Subcutaneous abdominal adipose tissue (tissue), 5 donors: Measurements from ENCODE around the gene THAP8.

Experiments
- H3K27ac ChIP-seq: one replicate; pipeline ENCODE4 v1.7.0; 2013; ENCODE audit warnings: low read depth, mild to moderate bottlenecking, inconsistent platforms, low read length, moderate library complexity
- H3K27me3 ChIP-seq, 5 donors: one replicate each; pipeline ENCODE4 v1.7.0; 2013; ENCODE audit warnings: low read length in 5 of 5, inconsistent platforms in 1 of 5; ENCODE audit not compliant: control insufficient read depth in 5 of 5, insufficient read depth in 4 of 5
- H3K36me3 ChIP-seq, 5 donors: one replicate each; pipeline ENCODE4 v1.7.0; 2013; ENCODE audit warnings: low read length in 5 of 5; ENCODE audit not compliant: control insufficient read depth in 5 of 5, insufficient read depth in 5 of 5
- H3K4me1 ChIP-seq, 5 donors: one replicate each; pipeline ENCODE4 v1.7.0; 2013; ENCODE audit warnings: low read length in 5 of 5, mild to moderate bottlenecking in 3 of 5, moderate library complexity in 1 of 5; ENCODE audit not compliant: control insufficient read depth in 5 of 5, insufficient read depth in 5 of 5
- H3K4me3 ChIP-seq, 5 donors: one replicate each; pipeline ENCODE4 v1.7.0; 2013; ENCODE audit warnings: low read length in 5 of 5, low read depth in 1 of 5
- H3K9ac ChIP-seq, 5 donors: one replicate each; pipeline ENCODE4 v1.7.0; 2013; ENCODE audit warnings: low read length in 5 of 5, mild to moderate bottlenecking in 4 of 5, moderate library complexity in 3 of 5
- H3K9me3 ChIP-seq, 5 donors: one replicate each; pipeline ENCODE4 v1.7.0; 2013; ENCODE audit warnings: low read length in 5 of 5; ENCODE audit not compliant: control insufficient read depth in 5 of 5
- donor health status: healthy.
- donor health status: healthy.
- donor health status: healthy.
- donor health status: healthy.
- donor health status: healthy.

THAP8 gene

DNA sequence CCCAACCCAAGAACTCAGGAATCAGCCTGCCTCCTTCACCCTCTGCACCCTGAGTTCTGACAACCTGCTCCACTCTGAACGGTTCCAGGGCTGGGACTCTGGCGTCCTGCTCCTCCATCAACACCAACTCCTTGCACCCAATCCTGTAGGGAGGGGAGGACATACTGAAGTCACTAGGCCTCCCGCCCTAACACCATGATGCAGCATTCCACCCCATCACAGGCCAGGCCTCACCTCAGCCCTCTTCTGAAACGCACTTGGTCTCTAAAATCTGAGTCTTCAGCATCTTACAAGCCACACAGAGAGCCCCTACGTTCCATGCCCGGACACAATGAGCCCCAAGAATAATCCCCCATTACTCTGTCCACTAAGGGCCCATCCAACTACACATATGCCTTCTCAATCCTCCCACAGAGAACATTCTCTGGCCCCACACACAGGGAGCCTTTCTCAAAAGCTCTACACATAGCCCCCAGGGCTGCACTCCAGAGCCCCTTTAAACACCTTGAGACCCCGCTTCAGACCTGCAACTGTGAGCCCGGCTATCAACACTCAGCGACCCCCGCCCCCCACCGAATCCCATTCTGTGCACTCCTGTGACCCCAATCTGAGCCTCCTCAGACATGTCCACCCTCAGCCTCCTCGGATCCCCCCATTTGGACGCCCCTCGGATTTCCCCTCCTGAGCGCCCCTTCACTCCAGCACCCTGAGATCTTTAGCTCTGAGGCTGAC, 40.6 kb downstream of the THAP8 start:
- peak overlapping the region; percentile 57 for H3K27ac ChIP-seq
- peaks cover 4 to 34% (median 28%) of the 10 kb centered on the region in 5 donors for H3K4me1 ChIP-seq
- peaks cover 0 to 18% (median 10%) of the 10 kb centered on the region in 5 donors for H3K36me3 ChIP-seq
- H3K4me3 ChIP-seq = peak overlapping the region; percentile 74 to 93 (median 89)
- H3K9me3 ChIP-seq = no peaks in the 10 kb centered on the region
- no peaks in the 10 kb centered on the region for H3K27me3 ChIP-seq
- H3K9ac ChIP-seq = peak overlapping the region; percentile 73 to 85 (median 81)

DNA sequence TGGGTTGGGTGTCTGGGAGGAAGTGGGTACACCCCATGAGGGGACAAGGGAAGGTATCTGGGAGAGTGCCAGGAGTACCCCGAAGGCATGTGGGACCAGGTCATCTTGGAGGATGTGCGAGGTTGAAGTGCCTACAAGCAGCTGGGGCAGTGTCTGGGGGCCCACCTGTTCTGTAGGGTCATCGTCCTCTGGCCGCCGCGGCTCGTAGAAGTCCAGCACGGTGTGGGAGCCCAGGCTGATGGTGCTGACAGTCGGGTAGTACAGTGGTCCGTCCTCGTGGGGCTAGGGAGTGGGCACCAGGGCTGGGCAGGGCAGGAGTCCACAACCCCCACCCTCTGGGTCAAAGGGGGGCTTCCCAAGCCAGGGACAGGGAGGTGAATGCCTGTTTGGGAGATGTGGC, 43.7 kb downstream of the THAP8 start:
- no peaks in the 10 kb centered on the region for H3K9me3 ChIP-seq
- no peaks in the 10 kb centered on the region for H3K36me3 ChIP-seq
- peaks cover 4 to 35% (median 28%) of the 10 kb centered on the region in 5 donors for H3K4me1 ChIP-seq
- no peaks in the 10 kb centered on the region for H3K27me3 ChIP-seq
- H3K4me3 ChIP-seq = no peak overlapping the region
- no peak overlapping the region for H3K27ac ChIP-seq
- H3K9ac ChIP-seq = no peak overlapping the region

DNA sequence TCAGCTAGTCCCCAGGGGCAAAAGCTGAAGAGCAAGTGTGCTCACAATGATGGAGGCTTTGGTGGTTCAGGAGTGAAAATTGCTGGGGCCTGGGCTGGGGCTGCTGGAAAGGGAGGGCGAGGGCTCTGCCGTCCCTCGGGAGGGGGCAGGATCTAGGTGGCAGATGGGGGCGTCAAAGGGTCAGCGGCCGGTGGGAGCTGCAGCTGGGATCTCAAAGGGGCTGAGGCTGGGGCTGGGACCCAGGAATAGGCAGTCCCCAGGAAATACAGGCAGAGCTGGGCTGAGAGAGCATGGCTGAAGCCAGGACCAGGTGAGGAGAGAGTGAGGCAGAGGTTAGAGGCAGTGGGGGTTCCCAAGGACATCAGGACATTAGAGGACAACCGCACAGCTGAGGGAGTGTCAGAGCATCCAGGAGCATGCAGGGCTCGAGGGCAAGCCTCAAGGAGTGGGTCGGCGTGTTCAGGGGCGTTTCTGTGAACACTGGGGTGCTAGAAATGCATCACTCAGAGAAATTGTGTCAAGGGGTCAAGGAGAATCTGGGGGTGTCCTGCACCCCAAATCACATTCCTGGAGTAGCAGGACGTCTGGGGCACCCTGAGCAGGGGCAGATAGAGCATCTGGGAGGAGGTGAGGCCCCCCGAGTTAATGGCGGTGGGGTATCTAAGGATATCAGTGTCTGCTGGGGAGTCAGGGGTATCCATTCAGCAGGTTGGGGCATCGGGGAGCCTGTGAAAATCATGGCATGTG, 44.3 kb downstream of the THAP8 start:
- Histone ChIP-seq H3K27me3 (no peaks in the 10 kb centered on the region), H3K9ac (peak overlapping the region in 1 of 5 donors; percentile 44), H3K4me3 (peak overlapping the region in 4 of 5 donors; percentile 48 to 61 (median 49)), H3K9me3 (no peaks in the 10 kb centered on the region), H3K36me3 (no peaks in the 10 kb centered on the region), H3K4me1 (peaks cover 4 to 34% (median 28%) of the 10 kb centered on the region in 5 donors), H3K27ac (no peak overlapping the region)

DNA sequence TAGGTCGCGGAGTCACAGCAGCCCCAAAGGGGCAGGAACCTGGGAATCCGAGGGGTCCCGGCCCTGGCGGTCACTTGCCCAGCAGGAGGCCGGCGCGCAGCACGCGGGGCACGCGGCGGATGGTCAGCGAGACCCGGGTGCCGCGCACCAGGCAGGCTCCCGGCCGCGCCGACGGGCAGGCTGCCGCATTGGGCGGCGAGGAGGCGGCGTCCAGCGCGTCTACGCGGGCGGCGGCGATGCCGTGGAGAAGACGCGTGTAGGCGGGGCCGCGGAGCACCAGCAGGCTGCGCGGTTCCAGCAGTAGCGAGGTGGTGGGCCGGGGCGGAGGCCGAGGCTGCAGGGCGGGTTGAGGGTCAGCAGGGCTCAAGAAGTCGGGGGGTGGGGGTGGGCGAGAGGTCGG, 44.9 kb downstream of the THAP8 start:
- peaks cover 4 to 29% (median 22%) of the 10 kb centered on the region in 5 donors for H3K4me1 ChIP-seq
- no peak overlapping the region for H3K27ac ChIP-seq
- no peaks in the 10 kb centered on the region for H3K9me3 ChIP-seq
- no peaks in the 10 kb centered on the region for H3K27me3 ChIP-seq
- H3K4me3 ChIP-seq = peak overlapping the region in 4 of 5 donors; percentile 48 to 61 (median 49)
- H3K9ac ChIP-seq = peak overlapping the region in 3 of 5 donors; percentile 44 to 66 (median 61)
- peaks cover 0 to 1% (median 0%) of the 10 kb centered on the region in 5 donors for H3K36me3 ChIP-seq

DNA sequence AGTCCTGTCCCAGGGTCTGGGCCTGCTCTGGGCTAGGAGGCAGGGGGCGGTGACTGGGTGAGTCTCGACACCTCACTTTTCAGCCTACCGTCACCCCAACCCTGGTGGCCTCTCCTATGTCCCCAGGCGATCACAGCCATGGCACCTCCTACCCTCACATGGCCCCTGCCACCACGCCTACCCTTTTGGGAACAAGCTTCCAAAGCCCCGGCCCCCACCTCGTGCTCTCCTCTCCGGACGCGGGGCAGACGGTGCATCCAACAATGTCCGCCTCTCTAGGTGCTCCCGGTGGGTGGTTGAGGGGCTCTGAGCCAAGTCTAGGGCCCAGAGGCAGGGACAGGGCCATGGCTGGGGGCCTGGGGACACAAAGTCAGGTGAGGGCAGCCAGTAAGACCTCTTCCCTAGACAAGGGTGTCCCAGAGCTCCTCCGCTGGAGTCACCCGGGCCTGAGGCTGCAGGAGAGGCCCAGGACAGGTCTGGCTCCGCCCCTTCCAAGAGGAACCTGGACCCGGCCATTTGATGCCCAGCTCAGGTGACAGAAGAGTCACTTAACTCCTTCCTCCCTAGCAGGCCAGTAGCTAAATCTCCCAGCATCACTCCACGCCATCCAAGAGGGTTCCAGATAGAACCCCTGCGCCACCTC, 45.6 kb downstream of the THAP8 start, which contains the start of gene SYNE4:
SYNE4 (minus strand) TSS at position 478 of the 643 bp plus-strand sequence; CDS start at position 346, 132 bp downstream.
- H3K36me3 ChIP-seq = peaks cover 0 to 3% (median under 1%) of the 10 kb centered on the region in 5 donors
- no peaks in the 10 kb centered on the region for H3K27me3 ChIP-seq
- peak within 1 kb of the TSS in 3 of 5 donors; percentile 44 to 66 (median 61) for H3K9ac ChIP-seq
- H3K27ac ChIP-seq = no peak within 1 kb of the TSS
- H3K4me1 ChIP-seq = peaks cover 3 to 24% (median 18%) of the 10 kb centered on the region in 5 donors
- H3K9me3 ChIP-seq = no peaks in the 10 kb centered on the region
- H3K4me3 ChIP-seq = peak within 1 kb of the TSS in 4 of 5 donors; percentile 48 to 61 (median 49)

DNA sequence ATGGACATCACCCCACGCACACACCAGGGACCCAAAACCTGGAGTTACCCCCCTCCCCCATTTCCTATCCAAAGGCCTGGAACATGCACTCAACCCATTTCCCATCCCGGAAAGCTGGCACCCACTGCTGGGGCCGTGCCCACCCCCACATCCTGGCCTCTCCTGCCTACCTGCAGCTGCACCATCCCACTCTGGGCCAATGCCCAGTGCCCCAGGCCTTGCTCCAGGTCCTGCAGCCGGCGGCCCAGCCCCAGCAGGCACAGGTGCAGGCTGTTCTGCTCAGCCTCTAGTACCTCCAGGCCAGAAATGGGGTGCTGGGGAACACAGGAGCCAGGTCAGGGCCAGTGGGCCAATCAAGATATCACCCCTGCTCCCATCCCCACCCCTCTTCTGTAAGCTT, 47.1 kb downstream of the THAP8 start:
- Histone ChIP-seq H3K4me3 (no peak overlapping the region), H3K27ac (no peak overlapping the region), H3K27me3 (no peaks in the 10 kb centered on the region), H3K36me3 (peaks cover 0 to 4% (median 2%) of the 10 kb centered on the region in 5 donors), H3K9me3 (no peaks in the 10 kb centered on the region), H3K9ac (no peak overlapping the region), H3K4me1 (peaks cover 0 to 17% (median 12%) of the 10 kb centered on the region in 5 donors)

DNA sequence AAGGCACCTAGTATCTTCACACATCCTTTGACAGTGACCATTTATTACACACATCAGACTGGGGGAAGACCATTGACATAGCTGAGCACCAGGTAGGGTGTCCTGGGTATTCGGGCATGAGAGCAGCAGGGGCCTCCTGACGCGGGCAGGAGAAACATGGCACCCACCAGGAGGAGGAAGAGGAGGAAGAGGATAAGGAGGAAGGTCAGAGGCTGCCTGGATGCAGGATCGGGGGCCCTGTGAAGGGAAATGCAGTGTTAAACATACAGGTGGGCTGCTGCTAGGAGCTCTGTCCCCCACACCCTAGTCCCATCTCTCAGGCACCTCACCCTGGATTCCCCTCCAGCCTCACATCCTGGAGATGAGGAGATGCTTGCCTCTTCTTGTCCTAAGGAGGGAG, 50.8 kb downstream of the THAP8 start:
- Histone ChIP-seq H3K9me3 (no peaks in the 10 kb centered on the region), H3K27ac (no peak overlapping the region), H3K4me1 (peaks cover 2 to 11% (median 6%) of the 10 kb centered on the region in 5 donors), H3K36me3 (peaks cover 0 to 21% (median 11%) of the 10 kb centered on the region in 5 donors), H3K9ac (no peak overlapping the region), H3K27me3 (no peaks in the 10 kb centered on the region), H3K4me3 (no peak overlapping the region)

DNA sequence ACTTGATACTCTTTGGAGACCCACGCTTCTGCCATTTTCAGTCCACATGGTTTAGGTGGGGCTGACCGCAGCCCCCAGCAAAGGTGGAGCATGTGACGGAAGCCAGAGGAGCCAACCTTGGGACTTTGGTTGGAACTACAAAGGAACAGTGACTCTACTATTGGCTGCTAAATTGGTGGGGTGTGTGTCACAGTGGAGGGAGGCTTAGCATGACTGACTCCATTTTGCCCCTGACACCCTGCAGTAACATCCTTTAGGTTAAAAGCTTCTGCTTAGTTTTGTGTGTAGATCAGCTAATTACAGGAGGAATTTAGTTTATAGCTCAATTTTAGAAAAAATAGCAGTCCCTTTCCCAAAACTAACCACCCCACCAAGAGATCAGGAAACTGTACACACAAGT, 52.5 kb downstream of the THAP8 start:
- Histone ChIP-seq H3K9me3 (no peaks in the 10 kb centered on the region), H3K36me3 (peaks cover 0 to 29% (median 15%) of the 10 kb centered on the region in 5 donors), H3K9ac (no peak overlapping the region), H3K4me3 (no peak overlapping the region), H3K27me3 (no peaks in the 10 kb centered on the region), H3K27ac (no peak overlapping the region), H3K4me1 (peaks cover 2 to 14% (median 9%) of the 10 kb centered on the region in 5 donors)

DNA sequence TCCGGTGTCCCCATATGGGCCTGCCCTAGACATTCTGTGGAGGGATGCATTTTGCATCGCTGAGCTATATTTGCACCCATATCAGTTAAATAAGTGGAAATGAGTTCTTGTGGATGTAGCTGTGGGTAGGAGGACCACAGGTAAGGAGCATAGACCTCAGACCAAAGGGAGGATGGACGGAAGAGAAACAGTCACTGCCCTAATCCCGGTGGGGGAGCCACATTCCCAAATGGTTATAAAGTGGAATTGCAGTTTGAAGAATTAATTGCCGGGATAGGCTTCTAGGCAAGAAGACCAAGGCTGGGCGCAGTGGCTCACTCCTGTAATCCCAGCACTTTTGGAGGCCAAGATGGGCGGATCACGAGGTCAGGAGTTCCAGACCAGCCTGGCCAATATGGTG, 57.3 kb downstream of the THAP8 start:
- Histone ChIP-seq H3K36me3 (peaks cover 0 to 26% (median 13%) of the 10 kb centered on the region in 5 donors), H3K27me3 (no peaks in the 10 kb centered on the region), H3K27ac (no peak overlapping the region), H3K4me1 (peaks cover 2 to 40% (median 29%) of the 10 kb centered on the region in 5 donors), H3K9me3 (no peaks in the 10 kb centered on the region), H3K9ac (peak overlapping the region in 4 of 5 donors; percentile 85 to 93 (median 92)), H3K4me3 (peak overlapping the region in 1 of 5 donors; percentile 88)
